K562 (cell line): Measurements from ENCODE around the gene SIGLEC6. TPM values are rescaled to one million over a fixed set of nuclear protein-coding genes. Genes with fewer than 3 reads are reported as not detected.

Source experiments
- ATF4 ChIP-seq: fragments of 450-650 bp; formaldehyde crosslinking; IDR thresholded peaks from 2 replicates; pipeline ENCODE4 v1.4.0; 2022; ENCODE audit warnings: mild to moderate bottlenecking, moderate library complexity
- DMBX1 ChIP-seq: fragments of 250-450 bp; sonication (Bioruptor Pico); IDR thresholded peaks from 2 replicates; pipeline ENCODE4 v1.8.0; 2022; ENCODE audit warnings: inconsistent platforms, mild to moderate bottlenecking, moderate library complexity, borderline replicate concordance
- ERF ChIP-seq: fragments of 450-650 bp; formaldehyde crosslinking; IDR thresholded peaks from 2 replicates; pipeline ENCODE4 v1.4.0; 2020; ENCODE audit warnings: mild to moderate bottlenecking, mixed read lengths
- HEY1 ChIP-seq: fragments of 250-450 bp; sonication (Bioruptor Pico); IDR thresholded peaks from 2 replicates; pipeline ENCODE4 v1.5.0; 2020; ENCODE audit warnings: mild to moderate bottlenecking, moderate library complexity, borderline replicate concordance
- KLF13 ChIP-seq: fragments of 450-650 bp; IDR thresholded peaks from 2 replicates; pipeline ENCODE4 v1.6.1; 2016; ENCODE audit warnings: missing genetic modification characterization, low read depth, mild to moderate bottlenecking, missing compliant biosample characterization, moderate library complexity, borderline replicate concordance
- KLF6 ChIP-seq: fragments of 250-450 bp; sonication (Bioruptor Pico); IDR thresholded peaks from 2 replicates; pipeline ENCODE4 v1.4.0; 2020; ENCODE audit warnings: mild to moderate bottlenecking, moderate library complexity, borderline replicate concordance
- MYBL2 ChIP-seq, 2 experiments: fragments of 450-650 bp in 1 of 2; sonication (generic) in 1 of 2; formaldehyde crosslinking in 1 of 2; IDR thresholded peaks; 2 replicates each; pipeline versions ENCODE4 v1.6.1 to v1.8.1; 2017 to 2022; ENCODE audit warnings: borderline replicate concordance in 1 of 2, inconsistent platforms in 1 of 2, low read depth in 1 of 2, mild to moderate bottlenecking in 1 of 2, missing genetic modification reagents in 1 of 2, moderate library complexity in 1 of 2
- NFIC ChIP-seq: fragments of 450-650 bp; IDR thresholded peaks from 2 replicates; pipeline ENCODE4 v1.6.1; 2017; ENCODE audit warnings: mild to moderate bottlenecking, inconsistent platforms
- NFXL1 ChIP-seq: fragments of 450-650 bp; formaldehyde crosslinking; IDR thresholded peaks from 2 replicates; pipeline ENCODE4 v1.4.0; 2021; ENCODE audit warnings: mild to moderate bottlenecking
- PML ChIP-seq: IDR thresholded peaks from 2 replicates; pipeline ENCODE4 v1.6.1; 2012; ENCODE audit warnings: low read length, inconsistent platforms
- POLR2G ChIP-seq: fragments of 200-400 bp; formaldehyde crosslinking; IDR thresholded peaks from 2 replicates; pipeline ENCODE4 v1.6.1; 2017; ENCODE audit warnings: low read depth, mild to moderate bottlenecking, antibody characterized with exemption, low read length, moderate library complexity
- PTRF ChIP-seq: fragments of 450-650 bp; IDR thresholded peaks from 2 replicates; pipeline ENCODE4 v1.6.1; 2016; ENCODE audit warnings: mild to moderate bottlenecking, missing genetic modification characterization, missing compliant biosample characterization
- THAP7 ChIP-seq: fragments of 250-450 bp; sonication (Bioruptor Pico); IDR thresholded peaks from 2 replicates; pipeline ENCODE4 v1.5.0; 2021
- ZBTB43 ChIP-seq: sonication (generic); formaldehyde crosslinking; IDR thresholded peaks from 2 replicates; pipeline ENCODE4 v1.8.0; 2023; ENCODE audit warnings: mild to moderate bottlenecking, missing genetic modification reagents
- ZNF239 ChIP-seq: fragments of 250-450 bp; sonication (Bioruptor Pico); IDR thresholded peaks from 2 replicates; pipeline ENCODE4 v1.4.0; 2020; ENCODE audit warnings: mild to moderate bottlenecking
- ZNF41 ChIP-seq: fragments of 250-450 bp; sonication (Bioruptor Pico); conservative IDR thresholded peaks from 2 replicates; pipeline ENCODE4 v1.4.0; 2020; ENCODE audit warnings: mild to moderate bottlenecking
- ZNF583 ChIP-seq: fragments of 250-450 bp; sonication (Bioruptor Pico); IDR thresholded peaks from 2 replicates; pipeline ENCODE4 v1.4.0; 2020
- ZNF639 ChIP-seq, 2 experiments: fragments of 200-800 bp in 1 of 2; sonication (Bioruptor generic) in 1 of 2; sonication (generic) in 1 of 2; formaldehyde crosslinking in 1 of 2; IDR thresholded peaks in 1 of 2; conservative IDR thresholded peaks in 1 of 2; 2 replicates each; pipeline versions ENCODE4 v1.5.0 to v1.6.1; 2016 to 2020; ENCODE audit warnings: missing compliant biosample characterization in 1 of 2, missing genetic modification characterization in 1 of 2, missing genetic modification reagents in 1 of 2
- polyA plus RNA-seq, 8 experiments: library from polyadenylated mRNA; depleted of rRNA in 4 of 8; stranded (reverse) in 5 of 8; unstranded in 3 of 8; fragments of >200 nt; fragmentation: Nextera tagmentation in 2 of 8; fragmentation: Illumina TruSeq in 1 of 8; extraction: Ambion mirVana in 2 of 8; extraction: Trizol in 1 of 8; gene quantifications; 2 replicates each; pipeline versions ENCODE4 v1.2.1 to v1.2.3, GENCODE V29; 2011 to 2014; ENCODE audit warnings: inconsistent platforms in 1 of 8, missing spikeins in 1 of 8
- total RNA-seq, 7 experiments: library from RNA; depleted of rRNA in 6 of 7; stranded (reverse); fragments of >200 nt in 6 of 7; fragmentation: Illumina TruSeq in 2 of 7; extraction: Trizol in 2 of 7; gene quantifications; 2 replicates each; pipeline versions ENCODE4 v1.2.1 to v1.2.3, GENCODE V29; 2011 to 2021; ENCODE audit warnings: low replicate concordance in 1 of 7
- TF ChIP-seq, protein P1 (sequence below), 2 experiments: fragments of 250-450 bp in 1 of 2; fragments of 450-650 bp in 1 of 2; sonication (Bioruptor Pico) in 1 of 2; IDR thresholded peaks; 2 replicates each; pipeline versions ENCODE4 v1.6.1 to v1.8.0; 2016 to 2021; ENCODE audit warnings: mild to moderate bottlenecking in 2 of 2, moderate library complexity in 2 of 2, missing compliant biosample characterization in 1 of 2, missing genetic modification characterization in 1 of 2
- TF ChIP-seq, protein P2 (sequence below): fragments of 250-450 bp; sonication (Bioruptor Pico); IDR thresholded peaks from 2 replicates; pipeline ENCODE4 v1.4.0; 2020; ENCODE audit warnings: mild to moderate bottlenecking, moderate library complexity

SIGLEC6 gene
- total and polyA plus RNA-seq, 9 of the 15 experiments (the other 6 are each of a cell fraction or from before 2014, with no cell fraction given) = 0.03 to 17.5 (median 0.71) TPM

DNA sequence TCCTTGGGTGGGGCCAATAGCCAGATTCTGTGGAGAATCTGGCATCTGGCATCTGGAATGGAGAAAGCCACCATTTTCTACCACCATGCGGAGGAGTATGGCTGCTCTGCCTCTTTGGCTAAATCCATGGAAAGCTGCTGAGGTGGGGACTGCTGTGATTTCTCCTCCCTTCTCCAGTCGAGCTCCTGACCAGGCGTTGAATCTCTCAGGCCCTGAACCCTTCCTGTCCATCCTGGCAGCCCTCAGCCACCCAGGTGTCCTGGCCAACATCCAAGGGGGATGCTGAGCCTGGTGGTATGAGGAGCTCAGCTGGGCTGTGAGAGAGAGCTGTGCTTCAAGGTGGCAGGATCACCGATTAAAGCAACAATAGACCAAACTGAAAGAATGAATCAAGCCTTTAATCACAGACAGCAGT, 17.4 kb upstream of the SIGLEC6 start (continued):
- TF ChIP-seq ZNF239 = peak; percentile 37; the same call in 1 of the 2 replicates
- peak; percentile 61; the same call in 1 of the 2 replicates for TF ChIP-seq ERF (CRISPR knock-in tag)
- TF ChIP-seq, protein P1, sequence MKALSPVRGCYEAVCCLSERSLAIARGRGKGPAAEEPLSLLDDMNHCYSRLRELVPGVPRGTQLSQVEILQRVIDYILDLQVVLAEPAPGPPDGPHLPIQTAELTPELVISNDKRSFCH (CRISPR knock-in tag; IDR thresholded peaks at IDR 0.05) = no peak
- TF ChIP-seq, protein P1 (tag; IDR thresholded peaks at IDR 0.05) = peak; percentile 48; the same call in 1 of the 2 replicates
- TF ChIP-seq, protein P2, sequence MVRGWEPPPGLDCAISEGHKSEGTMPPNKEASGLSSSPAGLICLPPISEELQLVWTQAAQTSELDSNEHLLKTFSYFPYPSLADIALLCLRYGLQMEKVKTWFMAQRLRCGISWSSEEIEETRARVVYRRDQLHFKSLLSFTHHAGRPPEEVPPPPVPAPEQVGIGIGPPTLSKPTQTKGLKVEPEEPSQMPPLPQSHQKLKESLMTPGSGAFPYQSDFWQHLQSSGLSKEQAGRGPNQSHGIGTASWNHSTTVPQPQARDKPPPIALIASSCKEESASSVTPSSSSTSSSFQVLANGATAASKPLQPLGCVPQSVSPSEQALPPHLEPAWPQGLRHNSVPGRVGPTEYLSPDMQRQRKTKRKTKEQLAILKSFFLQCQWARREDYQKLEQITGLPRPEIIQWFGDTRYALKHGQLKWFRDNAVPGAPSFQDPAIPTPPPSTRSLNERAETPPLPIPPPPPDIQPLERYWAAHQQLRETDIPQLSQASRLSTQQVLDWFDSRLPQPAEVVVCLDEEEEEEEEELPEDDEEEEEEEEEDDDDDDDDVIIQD (CRISPR knock-in tag) = peak; percentile 76; the same call in 1 of the 2 replicates
- no peak for TF ChIP-seq ZBTB43 (CRISPR knock-in tag)
- TF ChIP-seq KLF13 = no peak
- peak; percentile 45; the same call in 1 of the 2 replicates for TF ChIP-seq DMBX1 (CRISPR knock-in tag)
- peak in 1 of 2 experiments; percentile 24; a peak in 1 of 4 replicates for TF ChIP-seq ZNF639 (CRISPR knock-in tag; conservative IDR thresholded peaks at IDR 0.05 in 1 of 2, IDR thresholded peaks at IDR 0.05 in 1 of 2)
- peak; percentile 64 for TF ChIP-seq ZNF583 (CRISPR knock-in tag)
- TF ChIP-seq KLF6 (CRISPR knock-in tag) = peak; percentile 46; the same call in 1 of the 2 replicates
- TF ChIP-seq MYBL2 (IDR thresholded peaks at IDR 0.05; ENCODE audit: low read depth) = no peak
- TF ChIP-seq MYBL2 (CRISPR knock-in tag; IDR thresholded peaks at IDR 0.05; ENCODE audit: borderline replicate concordance) = no peak
- no peak for TF ChIP-seq HEY1 (CRISPR knock-in tag)
- 0 out of 2 replicates have a peak, but pooled peaks have one; percentile 47 for TF ChIP-seq ZNF41 (CRISPR knock-in tag)
- peak; percentile 61; the same call in 1 of the 2 replicates for TF ChIP-seq NFIC
- 0 out of 2 replicates have a peak, but pooled peaks have one; percentile 46 for TF ChIP-seq THAP7 (CRISPR knock-in tag)
- TF ChIP-seq ATF4 (CRISPR knock-in tag) = 0 out of 2 replicates have a peak, but pooled peaks have one; percentile 53
- TF ChIP-seq PML = no peak
- TF ChIP-seq NFXL1 (CRISPR knock-in tag) = no peak
- 0 out of 2 replicates have a peak, but pooled peaks have one; percentile 3 for TF ChIP-seq POLR2G
- TF ChIP-seq PTRF (tag) = peak; percentile 58; the same call in 1 of the 2 replicates
